ENCODE measurements around the gene LRRC23.

The LRRC23 gene

DNA sequence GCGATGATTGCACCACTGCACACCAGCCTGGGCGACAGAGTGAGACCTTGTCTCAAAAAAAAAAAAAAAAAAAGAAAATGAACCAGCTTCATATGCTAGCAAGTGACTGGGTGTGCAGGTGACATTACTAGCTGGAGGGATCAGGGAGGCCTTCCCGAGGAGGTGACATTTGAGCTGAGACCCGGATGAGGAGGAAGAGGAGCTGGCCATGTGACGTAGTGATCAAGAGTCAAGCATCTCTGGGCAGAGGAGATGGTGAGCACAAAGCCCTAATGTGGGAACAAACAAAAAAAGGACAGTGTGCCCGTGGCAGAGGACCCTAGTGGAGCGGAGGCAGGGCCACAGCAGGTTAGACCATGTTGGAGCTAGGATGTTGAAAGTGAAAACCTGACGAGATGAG lies 43.0 kb downstream of the LRRC23 start:
- peaks cover 61% of the 10 kb centered on the region for H3K4me1 ChIP-seq (ENCODE audit: insufficient read depth, low read length, severe bottlenecking)
- no peak overlapping the region for H2AFZ ChIP-seq (ENCODE audit: low read length)
- no peak overlapping the region for H3K4me3 ChIP-seq (ENCODE audit: low read depth, low read length, poor library complexity, severe bottlenecking)
- no peak overlapping the region for H3K27ac ChIP-seq (ENCODE audit: low read depth, low read length, poor library complexity, severe bottlenecking)
- no peaks in the 10 kb centered on the region for H4K20me1 ChIP-seq (ENCODE audit: insufficient read depth, low read length)
- H3F3A ChIP-seq (ENCODE audit: insufficient read depth, low read length), result no peaks in the 10 kb centered on the region
- H3K9me2 ChIP-seq (ENCODE audit: low read depth, low read length), result no peaks in the 10 kb centered on the region
- no peaks in the 10 kb centered on the region for H3K27me3 ChIP-seq (ENCODE audit: insufficient read depth, low read length)
- H3K4me2 ChIP-seq (ENCODE audit: low read length), result no peak overlapping the region
- H3K79me2 ChIP-seq (ENCODE audit: insufficient read depth, low read length), result no peaks in the 10 kb centered on the region
- no peak overlapping the region for H3K9ac ChIP-seq (ENCODE audit: low read length)
- H3K9me3 ChIP-seq (ENCODE audit: low read length), result no peaks in the 10 kb centered on the region
- TF ChIP-seq, protein P1, sequence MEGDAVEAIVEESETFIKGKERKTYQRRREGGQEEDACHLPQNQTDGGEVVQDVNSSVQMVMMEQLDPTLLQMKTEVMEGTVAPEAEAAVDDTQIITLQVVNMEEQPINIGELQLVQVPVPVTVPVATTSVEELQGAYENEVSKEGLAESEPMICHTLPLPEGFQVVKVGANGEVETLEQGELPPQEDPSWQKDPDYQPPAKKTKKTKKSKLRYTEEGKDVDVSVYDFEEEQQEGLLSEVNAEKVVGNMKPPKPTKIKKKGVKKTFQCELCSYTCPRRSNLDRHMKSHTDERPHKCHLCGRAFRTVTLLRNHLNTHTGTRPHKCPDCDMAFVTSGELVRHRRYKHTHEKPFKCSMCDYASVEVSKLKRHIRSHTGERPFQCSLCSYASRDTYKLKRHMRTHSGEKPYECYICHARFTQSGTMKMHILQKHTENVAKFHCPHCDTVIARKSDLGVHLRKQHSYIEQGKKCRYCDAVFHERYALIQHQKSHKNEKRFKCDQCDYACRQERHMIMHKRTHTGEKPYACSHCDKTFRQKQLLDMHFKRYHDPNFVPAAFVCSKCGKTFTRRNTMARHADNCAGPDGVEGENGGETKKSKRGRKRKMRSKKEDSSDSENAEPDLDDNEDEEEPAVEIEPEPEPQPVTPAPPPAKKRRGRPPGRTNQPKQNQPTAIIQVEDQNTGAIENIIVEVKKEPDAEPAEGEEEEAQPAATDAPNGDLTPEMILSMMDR (IDR thresholded peaks at IDR 0.05; ENCODE audit: low read length), result no peak
- no peak for TF ChIP-seq EZH2 (IDR thresholded peaks at IDR 0.05; ENCODE audit: borderline replicate concordance, low read length)
- H3K36me3 ChIP-seq (ENCODE audit: insufficient read depth, low read length), result no peaks in the 10 kb centered on the region

DNA sequence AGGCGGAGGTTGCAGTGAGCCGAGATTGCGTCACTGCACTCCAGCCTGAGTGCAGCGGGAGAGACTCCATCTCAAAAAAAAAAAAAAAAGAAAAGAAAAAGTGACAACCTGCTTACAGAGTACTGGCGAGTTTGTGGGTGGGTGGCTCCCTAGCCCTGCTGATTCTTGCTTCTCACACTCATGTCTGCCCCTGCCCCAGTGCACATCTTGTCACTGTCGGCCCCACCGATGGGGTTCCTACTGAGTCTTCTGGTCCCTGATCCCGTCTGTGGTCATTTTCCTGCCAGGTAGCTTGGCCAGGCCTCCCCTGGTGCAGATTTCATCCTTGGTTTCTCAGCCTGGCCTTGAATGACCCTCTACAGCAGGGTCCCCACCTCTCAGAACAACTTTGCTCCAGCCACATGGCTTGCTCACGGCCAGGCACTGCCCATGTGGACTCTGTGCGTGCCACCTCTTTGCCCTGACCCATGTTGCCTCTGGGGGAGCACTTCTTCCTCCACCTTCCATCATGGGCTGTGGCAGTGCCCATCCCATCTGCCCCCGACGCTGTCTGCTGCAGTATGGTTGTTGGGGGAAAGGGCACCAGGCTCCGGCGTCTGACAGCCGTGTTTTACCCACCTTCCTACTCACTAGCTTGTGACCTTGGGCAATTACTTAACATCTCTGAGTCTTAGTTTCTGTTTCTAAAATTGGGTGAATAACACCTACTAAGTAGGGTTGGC lies 44.4 kb downstream of the LRRC23 start:
- no peaks in the 10 kb centered on the region for H3K79me2 ChIP-seq (ENCODE audit: insufficient read depth, low read length)
- no peak overlapping the region for H2AFZ ChIP-seq (ENCODE audit: low read length)
- H3K9me2 ChIP-seq (ENCODE audit: low read depth, low read length), result no peaks in the 10 kb centered on the region
- H3K36me3 ChIP-seq (ENCODE audit: insufficient read depth, low read length), result no peaks in the 10 kb centered on the region
- TF ChIP-seq, protein P1 (IDR thresholded peaks at IDR 0.05; ENCODE audit: low read length), result no peak
- no peak for TF ChIP-seq EZH2 (IDR thresholded peaks at IDR 0.05; ENCODE audit: borderline replicate concordance, low read length)
- no peaks in the 10 kb centered on the region for H3K27me3 ChIP-seq (ENCODE audit: insufficient read depth, low read length)
- H3K9me3 ChIP-seq (ENCODE audit: low read length), result no peaks in the 10 kb centered on the region
- no peak overlapping the region for H3K9ac ChIP-seq (ENCODE audit: low read length)
- H3K27ac ChIP-seq (ENCODE audit: low read depth, low read length, poor library complexity, severe bottlenecking), result no peak overlapping the region
- no peaks in the 10 kb centered on the region for H4K20me1 ChIP-seq (ENCODE audit: insufficient read depth, low read length)
- H3K4me3 ChIP-seq (ENCODE audit: low read depth, low read length, poor library complexity, severe bottlenecking), result no peak overlapping the region
- H3F3A ChIP-seq (ENCODE audit: insufficient read depth, low read length), result no peaks in the 10 kb centered on the region
- H3K4me1 ChIP-seq (ENCODE audit: insufficient read depth, low read length, severe bottlenecking), result peaks cover 64% of the 10 kb centered on the region
- H3K4me2 ChIP-seq (ENCODE audit: low read length), result no peak overlapping the region

DNA sequence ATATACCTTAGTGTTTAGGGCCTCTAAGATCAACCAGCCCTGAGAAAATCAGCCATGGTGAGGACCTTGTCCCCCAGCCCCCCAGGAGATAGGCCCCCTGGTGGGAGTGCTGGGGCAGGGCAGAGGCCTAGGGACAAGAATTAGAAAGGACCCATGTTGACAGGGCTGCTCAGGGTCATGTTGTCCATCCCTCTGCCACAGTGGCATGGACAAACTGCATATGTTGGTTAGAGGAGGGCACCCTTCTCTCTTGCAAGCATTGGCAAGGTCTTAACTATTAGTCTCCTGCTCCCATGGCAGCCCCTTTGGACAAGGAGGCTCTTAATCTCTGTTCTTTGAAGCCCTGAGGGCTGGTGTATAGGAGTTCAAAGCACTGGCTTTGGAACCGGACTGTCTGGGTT lies 45.8 kb downstream of the LRRC23 start:
- no peaks in the 10 kb centered on the region for H3K9me3 ChIP-seq (ENCODE audit: low read length)
- H3F3A ChIP-seq (ENCODE audit: insufficient read depth, low read length), result no peaks in the 10 kb centered on the region
- H3K27me3 ChIP-seq (ENCODE audit: insufficient read depth, low read length), result no peaks in the 10 kb centered on the region
- no peaks in the 10 kb centered on the region for H3K9me2 ChIP-seq (ENCODE audit: low read depth, low read length)
- TF ChIP-seq, protein P1 (IDR thresholded peaks at IDR 0.05; ENCODE audit: low read length), result peak; percentile 57
- no peak for TF ChIP-seq EZH2 (IDR thresholded peaks at IDR 0.05; ENCODE audit: borderline replicate concordance, low read length)
- peaks cover 55% of the 10 kb centered on the region for H3K4me1 ChIP-seq (ENCODE audit: insufficient read depth, low read length, severe bottlenecking)
- H3K27ac ChIP-seq (ENCODE audit: low read depth, low read length, poor library complexity, severe bottlenecking), result peak overlapping the region; percentile 32
- no peaks in the 10 kb centered on the region for H4K20me1 ChIP-seq (ENCODE audit: insufficient read depth, low read length)
- H3K4me3 ChIP-seq (ENCODE audit: low read depth, low read length, poor library complexity, severe bottlenecking), result no peak overlapping the region
- no peaks in the 10 kb centered on the region for H3K79me2 ChIP-seq (ENCODE audit: insufficient read depth, low read length)
- H3K36me3 ChIP-seq (ENCODE audit: insufficient read depth, low read length), result no peaks in the 10 kb centered on the region
- H2AFZ ChIP-seq (ENCODE audit: low read length), result no peak overlapping the region
- H3K9ac ChIP-seq (ENCODE audit: low read length), result no peak overlapping the region; the same call in 1 of the 2 replicates
- H3K4me2 ChIP-seq (ENCODE audit: low read length), result peak overlapping the region; percentile 62; the same call in 1 of the 2 replicates
